ENCODE measurements around the gene MPRIP. TPM values are rescaled to one million over a fixed set of nuclear protein-coding genes. Genes with fewer than 3 reads are reported as not detected.

The MPRIP gene
- total and polyA plus RNA-seq, 4 donors = 121 to 342 (median 175) TPM

DNA sequence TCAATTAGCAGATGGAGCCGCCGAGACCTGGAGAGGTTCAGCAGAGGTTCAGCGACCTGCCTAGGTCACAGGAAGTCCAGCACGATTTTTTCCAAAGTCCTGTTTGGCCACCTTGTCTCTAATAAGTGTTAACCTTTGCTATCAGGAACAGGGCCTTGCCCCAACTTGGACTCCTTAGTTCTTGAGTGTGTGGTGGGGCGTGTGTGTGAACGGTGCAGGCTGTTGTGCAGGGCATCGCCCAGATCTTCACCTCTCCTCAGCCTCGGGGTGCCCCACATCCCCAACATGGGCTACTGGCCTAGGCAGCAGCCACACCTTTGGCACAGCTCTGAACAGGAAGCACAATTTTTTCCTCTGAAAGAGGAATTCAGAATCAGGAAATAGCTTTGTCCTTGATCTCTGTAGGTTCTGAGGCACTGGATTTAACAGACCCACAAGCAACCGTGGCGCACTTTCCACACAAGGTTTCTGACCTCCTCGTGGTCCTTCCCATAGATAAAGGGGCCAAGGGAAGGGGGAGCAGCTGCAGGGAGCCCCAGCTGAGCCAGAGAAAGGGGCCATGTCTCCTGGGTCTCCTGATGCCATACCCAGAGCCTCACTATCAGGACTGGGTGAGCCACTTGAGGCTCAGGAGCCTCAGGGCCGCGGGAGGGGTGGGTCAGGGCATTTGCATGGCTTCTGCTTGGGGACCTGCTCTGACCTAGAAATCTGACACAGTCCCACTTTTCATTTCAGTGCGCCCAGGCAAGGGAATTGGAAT is 10.4 kb downstream of the MPRIP start:
- peaks cover 5 to 68% (median 38%) of the 10 kb centered on the region in 5 donors for H3K4me1 ChIP-seq (ENCODE audit: control insufficient read depth in 5 of 5, insufficient read depth in 5 of 5, low read length in 5 of 5)
- no peak for TF ChIP-seq CTCF (IDR thresholded peaks at IDR 0.05; ENCODE audit: control extremely low read depth, extremely low read depth)
- no peak for DNase-seq
- H3K9ac ChIP-seq (ENCODE audit: insufficient read depth in 1 of 2, low read length in 2 of 2) = no peak overlapping the region
- no peak overlapping the region for H3K4me3 ChIP-seq
- no peak for ATAC-seq (ENCODE audit: insufficient read depth, low FRiP score)
- 38 to 44% methylated on average over 14 of the region's 14 CpGs for WGBS, 2 donors
- H3K27me3 ChIP-seq (ENCODE audit: control insufficient read depth in 3 of 3, insufficient read depth in 3 of 3, low read length in 2 of 3) = no peaks in the 10 kb centered on the region
- no peaks in the 10 kb centered on the region for H3K9me3 ChIP-seq (ENCODE audit: control insufficient read depth in 4 of 4, insufficient read depth in 3 of 4, low read length in 3 of 4)
- H3K36me3 ChIP-seq (ENCODE audit: control insufficient read depth in 4 of 4, insufficient read depth in 4 of 4, low read length in 4 of 4) = peaks cover 0 to 11% (median 5%) of the 10 kb centered on the region in 4 donors
- H3K27ac ChIP-seq (ENCODE audit: low read depth in 1 of 2, low read length in 1 of 2) = peak overlapping the region; percentile 12 to 78

DNA sequence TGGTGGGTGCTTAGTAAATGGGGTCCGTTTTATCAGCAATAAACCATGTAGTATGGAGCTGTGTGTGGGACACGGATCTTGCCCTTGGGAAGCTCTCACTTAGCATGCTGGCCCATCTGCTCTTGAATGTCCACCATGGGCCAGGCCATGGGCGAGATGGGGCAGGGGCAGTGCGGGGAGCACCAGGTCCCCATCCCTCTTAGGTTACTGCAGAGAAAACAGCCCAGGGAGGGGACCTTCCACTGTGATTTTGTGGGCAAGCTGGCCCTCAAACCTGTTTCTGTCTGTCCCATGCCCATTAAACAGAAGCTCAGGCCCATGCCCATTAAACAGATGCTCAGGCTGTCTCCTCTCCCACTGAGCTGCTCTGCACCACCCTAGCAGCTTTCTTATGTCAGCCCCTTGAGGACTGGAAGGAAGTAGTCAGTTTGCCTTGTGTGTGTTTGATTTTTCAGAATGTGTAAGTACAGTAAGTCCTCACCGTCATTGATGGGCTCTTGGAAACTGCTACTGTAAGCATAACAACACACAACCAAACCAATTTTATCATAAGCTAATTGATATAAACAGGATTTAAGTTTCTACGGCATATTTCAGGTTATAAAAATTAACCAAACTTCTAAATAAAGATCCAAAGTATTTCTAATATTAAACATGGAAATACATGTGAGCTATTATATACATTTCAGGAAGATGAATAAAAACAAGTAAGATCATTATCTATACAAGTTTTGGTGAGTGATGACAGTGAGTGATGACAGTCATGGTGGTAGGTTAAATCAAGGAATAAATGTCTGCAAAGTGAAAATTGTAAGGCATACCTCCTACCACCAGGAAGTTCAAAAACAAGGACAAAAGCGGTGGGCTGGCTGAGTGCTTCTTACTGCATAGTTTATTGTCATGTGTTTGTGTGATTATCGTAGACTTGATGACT is 11.5 kb downstream of the MPRIP start:
- TF ChIP-seq CTCF (IDR thresholded peaks at IDR 0.05; ENCODE audit: control extremely low read depth, extremely low read depth) = no peak
- ATAC-seq (ENCODE audit: insufficient read depth, low FRiP score) (no peak), DNase-seq (no peak)
- no peaks in the 10 kb centered on the region for H3K27me3 ChIP-seq (ENCODE audit: control insufficient read depth in 3 of 3, insufficient read depth in 3 of 3, low read length in 2 of 3)
- no peak overlapping the region for H3K4me3 ChIP-seq
- no peak overlapping the region for H3K9ac ChIP-seq (ENCODE audit: insufficient read depth in 1 of 2, low read length in 2 of 2)
- H3K4me1 ChIP-seq (ENCODE audit: control insufficient read depth in 5 of 5, insufficient read depth in 5 of 5, low read length in 5 of 5) = peaks cover 5 to 62% (median 40%) of the 10 kb centered on the region in 5 donors
- peaks cover 0 to 16% (median 8%) of the 10 kb centered on the region in 4 donors for H3K36me3 ChIP-seq (ENCODE audit: control insufficient read depth in 4 of 4, insufficient read depth in 4 of 4, low read length in 4 of 4)
- 78 to 79% methylated on average over 8 of the region's 8 CpGs for WGBS, 2 donors
- peak overlapping the region in 1 of 2 donors; percentile 0 for H3K27ac ChIP-seq (ENCODE audit: low read depth in 1 of 2, low read length in 1 of 2)
- no peaks in the 10 kb centered on the region for H3K9me3 ChIP-seq (ENCODE audit: control insufficient read depth in 4 of 4, insufficient read depth in 3 of 4, low read length in 3 of 4)

- no peak overlapping the region for H3K4me3 ChIP-seq
- no peak overlapping the region for H3K9ac ChIP-seq (ENCODE audit: insufficient read depth in 1 of 2, low read length in 2 of 2)
- H3K27me3 ChIP-seq (ENCODE audit: control insufficient read depth in 3 of 3, insufficient read depth in 3 of 3, low read length in 2 of 3) = no peaks in the 10 kb centered on the region
- H3K36me3 ChIP-seq (ENCODE audit: control insufficient read depth in 4 of 4, insufficient read depth in 4 of 4, low read length in 4 of 4) = peaks cover 0 to 22% (median 11%) of the 10 kb centered on the region in 4 donors
- no peaks in the 10 kb centered on the region for H3K9me3 ChIP-seq (ENCODE audit: control insufficient read depth in 4 of 4, insufficient read depth in 3 of 4, low read length in 3 of 4)
- no peak for TF ChIP-seq CTCF (IDR thresholded peaks at IDR 0.05; ENCODE audit: control extremely low read depth, extremely low read depth)
- 95 to 96% methylated on average over 4 of the region's 4 CpGs for WGBS, 2 donors
- no peak for DNase-seq
- ATAC-seq (ENCODE audit: insufficient read depth, low FRiP score) = no peak
- H3K4me1 ChIP-seq (ENCODE audit: control insufficient read depth in 5 of 5, insufficient read depth in 5 of 5, low read length in 5 of 5) = peaks cover 2 to 56% (median 44%) of the 10 kb centered on the region in 5 donors
- no peak overlapping the region for H3K27ac ChIP-seq (ENCODE audit: low read depth in 1 of 2, low read length in 1 of 2)
These were observed 12.4 kb downstream of the MPRIP start for GRCh38 chr17:17054636-17055035.

Data from lung (tissue), 12 donors.